H1 (cell line): ENCODE results near the gene CEMIP2. TPM values are rescaled to one million over a fixed set of nuclear protein-coding genes. Genes with fewer than 3 reads are reported as not detected.
"Not testable (repeated sequence)": the region's sequence is repeated elsewhere in the genome, so short reads cannot be mapped to it uniquely, and the experiment has no call there.

ENCODE experiments used
- CTCF ChIA-PET: fragments of 300-600 bp; sonication (Branson Sonifier 250); formaldehyde crosslinking; loops from one replicate; lab custom pipeline; 2021; ENCODE audit not compliant: partially characterized antibody; lab: Charles Lee
- POLR2A ChIA-PET: fragments of 300-600 bp; sonication (Branson Sonifier 250); formaldehyde crosslinking; loops from one replicate; lab custom pipeline; 2021; ENCODE audit warnings: inconsistent platforms; ENCODE audit not compliant: partially characterized antibody; lab: Charles Lee
- DNase-seq, 2 experiments: peaks; one replicate each; pipeline versions ENCODE4 v3.0.0 to v3.0.0-alpha.2; 2010 to 2022; ENCODE audit warnings: low spot score in 2 of 2, low read depth in 1 of 2, mixed read lengths in 1 of 2
- FAIRE-seq: peaks from 2 replicates; lab custom pipeline; 2011; peaks lifted over from hg19 to GRCh38; lab: Jason Lieb, UNC
- H2AFZ ChIP-seq: 2 replicates; pipeline ENCODE4 v1.8.1; 2012; ENCODE audit warnings: low read length, inconsistent platforms
- H2AK5ac ChIP-seq: 2 replicates; pipeline ENCODE4 v1.6.1; 2013; ENCODE audit warnings: low read depth, low read length
- H2BK120ac ChIP-seq: replicated peaks from 2 replicates; pipeline ENCODE3; 2013; ENCODE audit warnings: low read depth, low read length, inconsistent platforms
- H2BK12ac ChIP-seq: 2 replicates; pipeline ENCODE4 v1.6.1; 2013; ENCODE audit warnings: low read depth, low read length
- H2BK15ac ChIP-seq: 2 replicates; pipeline ENCODE4 v1.6.1; 2013; ENCODE audit warnings: low read length
- H2BK20ac ChIP-seq: 2 replicates; pipeline ENCODE4 v1.6.1; 2013; ENCODE audit warnings: low read length
- H2BK5ac ChIP-seq: 2 replicates; pipeline ENCODE4 v1.6.1; 2013; ENCODE audit warnings: low read depth, low read length
- H3K14ac ChIP-seq: 2 replicates; pipeline ENCODE4 v1.6.1; 2013; ENCODE audit warnings: inconsistent platforms; ENCODE audit not compliant: insufficient read length
- H3K18ac ChIP-seq: 2 replicates; pipeline ENCODE4 v1.6.1; 2013; ENCODE audit warnings: low read length; ENCODE audit errors: extremely low read depth
- H3K23ac ChIP-seq: 2 replicates; pipeline ENCODE4 v1.6.1; 2013; ENCODE audit warnings: inconsistent platforms; ENCODE audit not compliant: insufficient read length
- H3K23me2 ChIP-seq: 2 replicates; pipeline ENCODE4 v1.6.1; 2013; ENCODE audit warnings: low read depth, low read length
- H3K27ac ChIP-seq: 2 replicates; pipeline ENCODE4 v1.6.1; 2011; ENCODE audit warnings: low read depth, low read length, inconsistent platforms
- H3K27me3 ChIP-seq, 4 experiments: replicated peaks in 1 of 4; 1 replicate in 1 of 4; 2 replicates in 3 of 4; pipeline versions ENCODE4 v1.6.1 to v1.8.1; 2011 to 2013; ENCODE audit warnings: low read length in 3 of 4, mild to moderate bottlenecking in 3 of 4, inconsistent platforms in 2 of 4, mixed read lengths in 2 of 4, moderate library complexity in 1 of 4; ENCODE audit not compliant: control insufficient read depth in 3 of 4, insufficient read depth in 3 of 4; ENCODE audit errors: extremely low read depth in 1 of 4
- H3K36me3 ChIP-seq, 4 experiments: 2 replicates each; pipeline versions ENCODE4 v1.6.1 to v1.8.1; 2011 to 2013; ENCODE audit warnings: mild to moderate bottlenecking in 4 of 4, low read length in 3 of 4, moderate library complexity in 2 of 4, control low read depth in 1 of 4, inconsistent platforms in 1 of 4; ENCODE audit not compliant: insufficient read depth in 4 of 4, control insufficient read depth in 2 of 4
- H3K4ac ChIP-seq: replicated peaks from 2 replicates; pipeline ENCODE3; 2013; ENCODE audit warnings: low read length, low read depth, mixed read lengths, inconsistent platforms; ENCODE audit not compliant: insufficient read length
- H3K4me1 ChIP-seq, 4 experiments: replicated peaks in 1 of 4; 1 replicate in 1 of 4; 2 replicates in 3 of 4; pipeline versions ENCODE4 v1.6.1 to v1.8.1; 2011 to 2013; ENCODE audit warnings: low read length in 3 of 4, inconsistent platforms in 2 of 4, mixed read lengths in 1 of 4; ENCODE audit not compliant: insufficient read depth in 4 of 4, control insufficient read depth in 3 of 4
- H3K4me2 ChIP-seq, 2 experiments: 2 replicates each; pipeline versions ENCODE4 v1.6.1 to v1.8.1; 2011 to 2013; ENCODE audit warnings: low read depth in 2 of 2, low read length in 2 of 2, control low read depth in 1 of 2, inconsistent platforms in 1 of 2, mild to moderate bottlenecking in 1 of 2; ENCODE audit not compliant: insufficient read depth in 1 of 2
- H3K4me3 ChIP-seq, 4 experiments: fragments of 200-600, 300-600 bp in 1 of 4; sonication (generic), shearing (Covaris generic), sonication (Bioruptor Twin) in 1 of 4; 2 replicates each; pipeline versions ENCODE4 v1.5.1 to v1.8.1; 2011 to 2016; ENCODE audit warnings: low read length in 4 of 4, low read depth in 3 of 4, control low read depth in 2 of 4, inconsistent platforms in 2 of 4, mild to moderate bottlenecking in 2 of 4, mixed read lengths in 1 of 4, moderate library complexity in 1 of 4; ENCODE audit not compliant: insufficient read depth in 2 of 4; ENCODE audit errors: extremely low read depth in 1 of 4
- H3K56ac ChIP-seq: replicated peaks from 2 replicates; pipeline ENCODE3; 2013; ENCODE audit warnings: low read depth, mild to moderate bottlenecking, mixed read lengths, low read length, inconsistent platforms; ENCODE audit not compliant: insufficient read length
- H3K79me1 ChIP-seq: 2 replicates; pipeline ENCODE4 v1.6.1; 2013; ENCODE audit warnings: low read depth, low read length, control low read depth
- H3K79me2 ChIP-seq, 2 experiments: 2 replicates each; pipeline versions ENCODE4 v1.6.1 to v1.8.1; 2012 to 2013; ENCODE audit warnings: low read length in 2 of 2, mild to moderate bottlenecking in 2 of 2, inconsistent platforms in 1 of 2; ENCODE audit not compliant: insufficient read depth in 2 of 2, control insufficient read depth in 1 of 2
- H3K9ac ChIP-seq, 4 experiments: replicated peaks in 1 of 4; 1 replicate in 1 of 4; 2 replicates in 3 of 4; pipeline versions ENCODE4 v1.6.1 to v1.8.1; 2011 to 2013; ENCODE audit warnings: low read depth in 3 of 4, low read length in 3 of 4, control low read depth in 2 of 4, mild to moderate bottlenecking in 2 of 4, moderate library complexity in 2 of 4, inconsistent platforms in 1 of 4; ENCODE audit errors: extremely low read depth in 1 of 4
- H3K9me3 ChIP-seq, 2 experiments: 2 replicates each; pipeline versions ENCODE4 v1.6.1 to v1.8.1; 2012 to 2013; ENCODE audit warnings: mild to moderate bottlenecking in 2 of 2, moderate library complexity in 2 of 2, control low read depth in 1 of 2, inconsistent platforms in 1 of 2, low read depth in 1 of 2, low read length in 1 of 2, mixed read lengths in 1 of 2; ENCODE audit not compliant: insufficient read depth in 2 of 2
- H4K20me1 ChIP-seq, 2 experiments: replicated peaks in 1 of 2; 2 replicates each; pipeline versions ENCODE3 to v1.8.1; 2011 to 2013; ENCODE audit warnings: inconsistent platforms in 2 of 2, low read length in 2 of 2, mild to moderate bottlenecking in 1 of 2; ENCODE audit not compliant: insufficient read depth in 2 of 2, control insufficient read depth in 1 of 2
- H4K5ac ChIP-seq: 2 replicates; pipeline ENCODE4 v1.6.1; 2013; ENCODE audit warnings: low read length, low read depth, mixed read lengths, inconsistent platforms; ENCODE audit not compliant: insufficient read length
- H4K8ac ChIP-seq: 2 replicates; pipeline ENCODE4 v1.8.0; 2013; ENCODE audit warnings: mild to moderate bottlenecking, moderate library complexity, low read length, inconsistent platforms; ENCODE audit not compliant: insufficient read depth; ENCODE audit errors: extremely low read depth
- H4K91ac ChIP-seq: replicated peaks from 2 replicates; pipeline ENCODE3; 2013; ENCODE audit warnings: low read length, mixed read lengths, inconsistent platforms; ENCODE audit not compliant: insufficient read length
- CBX8 ChIP-seq: fragments of 300-800, 300-1000 bp; sonication (generic); IDR thresholded peaks from 2 replicates; pipeline ENCODE4 v1.7.1; 2016; ENCODE audit warnings: low read depth, low read length, borderline replicate concordance
- MAFK ChIP-seq: IDR thresholded peaks from 2 replicates; pipeline ENCODE4 v1.6.1; 2012; ENCODE audit warnings: low read depth, mild to moderate bottlenecking, improper control_type of control experiment, low read length
- PHF8 ChIP-seq: fragments of 200-600 bp; sonication (generic); conservative IDR thresholded peaks from 2 replicates; pipeline ENCODE4 v1.7.1; 2012; ENCODE audit warnings: low read depth, mild to moderate bottlenecking, inconsistent platforms, low read length, moderate library complexity
- WGBS, 2 experiments: shearing (Covaris generic) in 1 of 2; methylation state at CpG; one replicate each; pipeline versions ENCODE4 v1.1.6 to v1.1.7; 2013 to 2015; ENCODE audit warnings: low lambda C conversion rate in 2 of 2, mixed read lengths in 2 of 2, inconsistent platforms in 1 of 2, low coverage in 1 of 2, missing lambda C conversion rate in 1 of 2; ENCODE audit not compliant: insufficient replicate concordance in 2 of 2, insufficient coverage in 1 of 2, insufficient read length in 1 of 2; ENCODE audit errors: extremely low coverage in 1 of 2, missing lambda C conversion rate in 1 of 2; 5-methylcytosine and 5-hydroxymethylcytosine counted together
- polyA plus RNA-seq, 7 experiments: library from polyadenylated mRNA; depleted of rRNA in 3 of 7; stranded (reverse) in 5 of 7; unstranded in 2 of 7; fragments of >200 nt in 5 of 7; fragments of 200-250 nt in 2 of 7; gene quantifications; 1 replicate in 5 of 7; 2 replicates in 1 of 7; 4 replicates in 1 of 7; pipeline versions ENCODE4 v1.2.1 to v1.2.3, GENCODE V29; 2011 to 2013; ENCODE audit warnings: missing spikeins in 2 of 7, mixed read lengths in 2 of 7
- total RNA-seq: library from RNA; stranded (reverse); fragmentation: NEBNext Ultra II Directional; extraction: Animal tissue kit (Norgen Biotek cat#: 25700); gene quantifications from 2 replicates; pipeline ENCODE4 v1.2.1, GENCODE V29; 2021

CEMIP2 gene
- total and polyA plus RNA-seq, 2 of the 8 experiments (the other 6 are each of a cell fraction or from before 2014, with no cell fraction given), result 25.2 to 52.1 TPM

DNA sequence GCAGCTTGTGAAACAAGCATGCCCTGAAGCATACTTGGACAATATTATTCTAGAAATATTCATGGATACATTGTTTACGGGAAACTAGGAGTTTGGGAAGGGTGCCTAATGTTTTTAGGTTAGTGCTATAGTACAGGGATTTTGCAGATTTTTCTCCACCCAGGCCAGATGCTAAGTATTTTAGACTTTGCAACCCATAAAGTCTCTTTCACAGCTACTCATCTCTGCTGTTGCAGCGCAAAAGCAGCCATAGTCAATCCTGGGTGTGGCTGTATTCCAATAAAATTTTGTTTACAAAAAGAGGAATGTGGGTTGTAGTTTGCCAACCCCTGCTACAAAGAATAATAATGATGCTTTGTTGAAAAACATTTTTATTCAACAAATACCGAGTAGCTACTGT lies 106.2 kb downstream of the CEMIP2 start (continued):
- TF ChIP-seq PHF8 (no peak), MAFK (no peak), CBX8 (no peak)

DNA sequence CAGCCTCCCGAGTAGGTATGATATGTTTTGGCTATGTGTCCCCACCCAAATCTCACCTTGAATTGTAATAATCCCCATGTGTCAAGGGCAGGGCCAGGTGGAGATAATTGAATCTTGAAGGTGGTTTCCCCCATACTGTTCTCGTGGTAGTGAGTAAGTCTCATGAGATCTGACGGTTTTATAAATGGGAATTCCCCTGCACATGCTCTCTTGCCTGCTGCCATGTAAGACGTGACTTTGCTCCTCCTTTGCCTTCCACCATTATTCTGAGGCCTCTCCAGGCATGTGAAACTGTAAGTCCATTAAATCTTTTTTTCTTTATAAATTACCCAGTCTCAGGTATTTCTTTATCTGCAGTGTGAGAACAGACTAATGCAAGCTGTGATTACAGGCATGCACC lies 111.0 kb downstream of the CEMIP2 start:
- H2BK5ac ChIP-seq, H2BK120ac ChIP-seq, DNase-seq, H3K79me2 ChIP-seq, H4K20me1 ChIP-seq, H2AFZ ChIP-seq, H2AK5ac ChIP-seq, POLR2A ChIA-PET, H3K4me2 ChIP-seq, FAIRE-seq, H2BK20ac ChIP-seq, H3K18ac ChIP-seq, H3K27me3 ChIP-seq, H4K8ac ChIP-seq, H3K4me3 ChIP-seq, H3K9me3 ChIP-seq, H3K23ac ChIP-seq, H3K36me3 ChIP-seq, H2BK15ac ChIP-seq, H3K79me1 ChIP-seq, H4K91ac ChIP-seq, H2BK12ac ChIP-seq, H3K56ac ChIP-seq, H3K4me1 ChIP-seq, H3K4ac ChIP-seq, H4K5ac ChIP-seq, H3K9ac ChIP-seq, H3K27ac ChIP-seq, H3K23me2 ChIP-seq, CTCF ChIA-PET, H3K14ac ChIP-seq: not testable (repeated sequence)
- WGBS, 2 experiments, result 97% methylated on average over 4 of the region's 4 CpGs; no CpG with 5 or more reads in 1 of the 2 experiments
